Neuronal stem cell (in vitro differentiated cells): ENCODE measurements around the gene LNX1.
A peak's percentile ranks its signal among the peaks of the same experiment; 100 is the strongest.

Experiments
- DNase-seq: peaks from one replicate; pipeline ENCODE4 v3.0.0-alpha.2; 2013; ENCODE audit warnings: low spot score
- H2AFZ ChIP-seq: one replicate; pipeline ENCODE4 v1.6.1; 2013; ENCODE audit warnings: mild to moderate bottlenecking, low read length, inconsistent platforms
- H2AK5ac ChIP-seq: 2 replicates; pipeline ENCODE4 v1.6.1; 2013; ENCODE audit warnings: low read depth, mild to moderate bottlenecking, inconsistent platforms, low read length, moderate library complexity, mixed read lengths
- H2BK120ac ChIP-seq: 2 replicates; pipeline ENCODE4 v1.6.1; 2013; ENCODE audit warnings: low read depth, mild to moderate bottlenecking, inconsistent platforms, low read length, moderate library complexity, mixed read lengths
- H2BK12ac ChIP-seq: one replicate; pipeline ENCODE4 v1.6.1; 2013; ENCODE audit warnings: low read length, inconsistent platforms
- H2BK15ac ChIP-seq: 2 replicates; pipeline ENCODE4 v1.6.1; 2013; ENCODE audit warnings: mild to moderate bottlenecking, low read length, inconsistent platforms, mixed read lengths
- H2BK5ac ChIP-seq: one replicate; pipeline ENCODE4 v1.6.1; 2013; ENCODE audit warnings: inconsistent platforms, mild to moderate bottlenecking, low read length, moderate library complexity
- H3K14ac ChIP-seq: one replicate; pipeline ENCODE4 v1.6.1; 2013; ENCODE audit warnings: low read length, inconsistent platforms
- H3K18ac ChIP-seq: 2 replicates; pipeline ENCODE4 v1.6.1; 2013; ENCODE audit warnings: low read length, inconsistent platforms
- H3K23ac ChIP-seq: 2 replicates; pipeline ENCODE4 v1.6.1; 2013; ENCODE audit warnings: low read depth, mild to moderate bottlenecking, mixed read lengths, low read length, inconsistent platforms; ENCODE audit not compliant: poor library complexity
- H3K27ac ChIP-seq: replicated peaks from 3 replicates; pipeline ENCODE4 v1.5.1; 2013; ENCODE audit warnings: low read length, inconsistent platforms
- H3K27me3 ChIP-seq, 3 experiments: 2 replicates each; pipeline ENCODE4 v1.6.1; 2013; ENCODE audit warnings: low read length in 3 of 3, mild to moderate bottlenecking in 2 of 3, inconsistent platforms in 1 of 3, low read depth in 1 of 3, mixed read lengths in 1 of 3, moderate library complexity in 1 of 3; ENCODE audit not compliant: control insufficient read depth in 3 of 3, insufficient read depth in 3 of 3
- H3K36me3 ChIP-seq, 2 donors: replicated peaks in 1 of 2; 2 replicates each; pipeline ENCODE4 v1.6.1; 2013; ENCODE audit warnings: low read length in 2 of 2; ENCODE audit not compliant: control insufficient read depth in 2 of 2, insufficient read depth in 2 of 2
- H3K4ac ChIP-seq: 2 replicates; pipeline ENCODE4 v1.6.1; 2013; ENCODE audit warnings: inconsistent platforms, mild to moderate bottlenecking, low read length, moderate library complexity
- H3K4me1 ChIP-seq, 2 donors: 1 replicate in 1 of 2; 2 replicates in 1 of 2; pipeline ENCODE4 v1.6.1; 2013; ENCODE audit warnings: low read length in 2 of 2, low read depth in 1 of 2; ENCODE audit not compliant: control insufficient read depth in 2 of 2, insufficient read depth in 1 of 2
- H3K4me2 ChIP-seq: one replicate; pipeline ENCODE4 v1.6.1; 2013; ENCODE audit warnings: mild to moderate bottlenecking, low read length, inconsistent platforms; ENCODE audit not compliant: insufficient read depth, poor library complexity, severe bottlenecking
- H3K4me3 ChIP-seq, 2 donors: 2 replicates each; pipeline ENCODE4 v1.5.1; 2013; ENCODE audit warnings: low read length in 2 of 2, mild to moderate bottlenecking in 2 of 2, inconsistent platforms in 1 of 2, moderate library complexity in 1 of 2
- H3K79me1 ChIP-seq: one replicate; pipeline ENCODE4 v1.6.1; 2013; ENCODE audit warnings: low read depth, mild to moderate bottlenecking, inconsistent platforms, low read length, moderate library complexity
- H3K9ac ChIP-seq: one replicate; pipeline ENCODE4 v1.6.1; 2013; ENCODE audit warnings: mild to moderate bottlenecking, low read depth, low read length, inconsistent platforms; ENCODE audit not compliant: poor library complexity
- H3K9me3 ChIP-seq, 2 donors: replicated peaks in 1 of 2; 2 replicates each; pipeline versions ENCODE3 to v1.6.1; 2013; ENCODE audit warnings: low read length in 2 of 2, mild to moderate bottlenecking in 2 of 2, inconsistent platforms in 1 of 2, low read depth in 1 of 2, mixed read lengths in 1 of 2, moderate library complexity in 1 of 2; ENCODE audit not compliant: control insufficient read depth in 2 of 2, insufficient read depth in 1 of 2
- H4K8ac ChIP-seq: one replicate; pipeline ENCODE4 v1.6.1; 2013; ENCODE audit warnings: low read depth, mild to moderate bottlenecking, inconsistent platforms, low read length, moderate library complexity
- H4K91ac ChIP-seq: one replicate; pipeline ENCODE4 v1.6.1; 2013; ENCODE audit warnings: low read length, low read depth, mild to moderate bottlenecking, inconsistent platforms; ENCODE audit not compliant: poor library complexity
- WGBS, 2 donors: extraction: QIAGEN DNeasy Blood & Tissue Kit; methylation state at CpG; one replicate each; pipeline ENCODE4 v1.1.7; 2013; ENCODE audit warnings: missing lambda C conversion rate in 2 of 2, mixed read lengths in 1 of 2; ENCODE audit not compliant: insufficient read length in 2 of 2, insufficient replicate concordance in 1 of 2; ENCODE audit errors: extremely low coverage in 2 of 2; 5-methylcytosine and 5-hydroxymethylcytosine counted together

The LNX1 gene

GRCh38 chr4:53527326-53527725 is 64.0 kb downstream of the LNX1 start:
- no peak overlapping the region for H3K14ac ChIP-seq
- no peak overlapping the region for H4K91ac ChIP-seq
- H3K27ac ChIP-seq: no peak overlapping the region
- no peaks in the 10 kb centered on the region for H3K79me1 ChIP-seq
- H3K4me2 ChIP-seq: no peak overlapping the region
- no peak overlapping the region for H3K4me3 ChIP-seq
- no peaks in the 10 kb centered on the region for H3K36me3 ChIP-seq
- no peak overlapping the region for H2BK15ac ChIP-seq
- no peak overlapping the region for H2BK12ac ChIP-seq
- H2AK5ac ChIP-seq: no peak overlapping the region
- H2AFZ ChIP-seq: no peak overlapping the region
- DNase-seq: no peak
- no peak overlapping the region for H3K9ac ChIP-seq
- peaks cover 0 to 7% of the 10 kb centered on the region in 2 donors for H3K4me1 ChIP-seq
- no peak overlapping the region for H3K4ac ChIP-seq
- H3K18ac ChIP-seq: no peak overlapping the region
- no peak overlapping the region for H3K23ac ChIP-seq
- H3K27me3 ChIP-seq: no peaks in the 10 kb centered on the region
- H4K8ac ChIP-seq: no peak overlapping the region
- H3K9me3 ChIP-seq: no peaks in the 10 kb centered on the region
- no peak overlapping the region for H2BK5ac ChIP-seq
- no CpG with 5 or more reads among the region's 1 CpG for WGBS, 2 donors
- no peak overlapping the region for H2BK120ac ChIP-seq

- Histone ChIP-seq H4K91ac (no peak overlapping the region), H3K9me3 (no peaks in the 10 kb centered on the region), H3K27me3 (no peaks in the 10 kb centered on the region), H2AFZ (no peak overlapping the region), H3K9ac (no peak overlapping the region), H2BK5ac (no peak overlapping the region), H3K4me1 (peaks cover 0 to 12% of the 10 kb centered on the region in 2 donors), H2BK120ac (no peak overlapping the region), H3K79me1 (no peaks in the 10 kb centered on the region), H3K4ac (no peak overlapping the region), H3K18ac (no peak overlapping the region), H3K4me3 (no peak overlapping the region), H4K8ac (no peak overlapping the region), H3K4me2 (no peak overlapping the region), H3K36me3 (no peaks in the 10 kb centered on the region), H3K14ac (no peak overlapping the region), H3K23ac (no peak overlapping the region), H2BK12ac (no peak overlapping the region), H2BK15ac (no peak overlapping the region), H2AK5ac (no peak overlapping the region), H3K27ac (no peak overlapping the region)
- no peak for DNase-seq
Observed at GRCh38 chr4:53522334-53522733, 69.0 kb downstream of the LNX1 start.

GRCh38 chr4:53520116-53520515 is 71.2 kb downstream of the LNX1 start:
- no peak overlapping the region for H2AK5ac ChIP-seq
- H3K14ac ChIP-seq: no peak overlapping the region
- no peak overlapping the region for H4K91ac ChIP-seq
- no peak overlapping the region for H2BK120ac ChIP-seq
- H2BK12ac ChIP-seq: no peak overlapping the region
- H3K4ac ChIP-seq: no peak overlapping the region
- no peak overlapping the region for H4K8ac ChIP-seq
- H2BK5ac ChIP-seq: no peak overlapping the region
- H3K9ac ChIP-seq: no peak overlapping the region
- H3K23ac ChIP-seq: no peak overlapping the region
- DNase-seq: no peak
- no peak overlapping the region for H2AFZ ChIP-seq
- H3K27me3 ChIP-seq: no peaks in the 10 kb centered on the region
- no peak overlapping the region for H3K27ac ChIP-seq
- no peaks in the 10 kb centered on the region for H3K79me1 ChIP-seq
- H2BK15ac ChIP-seq: no peak overlapping the region
- no peak overlapping the region for H3K4me3 ChIP-seq
- WGBS, 2 donors: no CpG with 5 or more reads among the region's 6 CpGs
- H3K4me2 ChIP-seq: no peak overlapping the region
- peaks cover 0 to 10% of the 10 kb centered on the region in 2 donors for H3K4me1 ChIP-seq
- no peaks in the 10 kb centered on the region for H3K36me3 ChIP-seq
- H3K18ac ChIP-seq: no peak overlapping the region
- no peaks in the 10 kb centered on the region for H3K9me3 ChIP-seq

GRCh38 chr4:53518807-53519206 is 72.5 kb downstream of the LNX1 start:
- Histone ChIP-seq H3K14ac (no peak overlapping the region), H3K4me3 (no peak overlapping the region), H3K23ac (no peak overlapping the region), H3K4ac (no peak overlapping the region), H3K79me1 (no peaks in the 10 kb centered on the region), H3K9ac (no peak overlapping the region), H4K8ac (no peak overlapping the region), H3K36me3 (no peaks in the 10 kb centered on the region), H4K91ac (no peak overlapping the region), H3K27ac (no peak overlapping the region), H3K18ac (peak overlapping the region; percentile 35), H2BK5ac (no peak overlapping the region), H2BK120ac (no peak overlapping the region), H2BK12ac (no peak overlapping the region), H2AFZ (no peak overlapping the region), H2AK5ac (no peak overlapping the region), H3K4me1 (peaks cover 0 to 10% of the 10 kb centered on the region in 2 donors), H3K27me3 (no peaks in the 10 kb centered on the region), H3K9me3 (no peaks in the 10 kb centered on the region), H2BK15ac (no peak overlapping the region), H3K4me2 (no peak overlapping the region)
- no peak for DNase-seq
- no CpG with 5 or more reads among the region's 3 CpGs for WGBS, 2 donors
